C4-2B (cell line): ENCODE measurements around the gene CHST11.

ENCODE experiments used
- ZFX ChIP-seq: fragments of 450-650 bp; IDR thresholded peaks from 2 replicates; pipeline ENCODE4 v1.6.1; 2017
- TF ChIP-seq, protein P1 (sequence below): fragments of 450-650 bp; conservative IDR thresholded peaks from 2 replicates; pipeline ENCODE4 v1.5.1; 2017; ENCODE audit warnings: mild to moderate bottlenecking

DNA sequence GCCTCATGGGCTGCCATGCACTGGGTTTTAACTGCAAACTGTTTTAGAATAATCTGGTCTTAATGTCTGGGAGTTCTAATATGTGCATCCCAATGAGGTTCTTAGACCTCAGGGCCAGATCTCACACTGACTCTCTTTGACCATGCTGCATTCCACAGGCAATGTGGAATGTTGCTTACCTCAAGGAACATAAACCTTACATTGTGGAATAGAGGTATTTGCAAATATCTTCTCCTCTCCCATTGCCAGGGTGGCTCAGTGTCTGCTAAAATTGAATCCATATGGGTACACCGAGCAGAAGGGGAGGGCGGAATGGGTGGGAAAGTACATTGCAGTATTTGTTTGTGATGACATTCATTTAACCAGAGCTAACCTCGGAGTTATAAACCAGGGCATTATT lies 78.6 kb downstream of the CHST11 start:
- TF ChIP-seq, protein P1, sequence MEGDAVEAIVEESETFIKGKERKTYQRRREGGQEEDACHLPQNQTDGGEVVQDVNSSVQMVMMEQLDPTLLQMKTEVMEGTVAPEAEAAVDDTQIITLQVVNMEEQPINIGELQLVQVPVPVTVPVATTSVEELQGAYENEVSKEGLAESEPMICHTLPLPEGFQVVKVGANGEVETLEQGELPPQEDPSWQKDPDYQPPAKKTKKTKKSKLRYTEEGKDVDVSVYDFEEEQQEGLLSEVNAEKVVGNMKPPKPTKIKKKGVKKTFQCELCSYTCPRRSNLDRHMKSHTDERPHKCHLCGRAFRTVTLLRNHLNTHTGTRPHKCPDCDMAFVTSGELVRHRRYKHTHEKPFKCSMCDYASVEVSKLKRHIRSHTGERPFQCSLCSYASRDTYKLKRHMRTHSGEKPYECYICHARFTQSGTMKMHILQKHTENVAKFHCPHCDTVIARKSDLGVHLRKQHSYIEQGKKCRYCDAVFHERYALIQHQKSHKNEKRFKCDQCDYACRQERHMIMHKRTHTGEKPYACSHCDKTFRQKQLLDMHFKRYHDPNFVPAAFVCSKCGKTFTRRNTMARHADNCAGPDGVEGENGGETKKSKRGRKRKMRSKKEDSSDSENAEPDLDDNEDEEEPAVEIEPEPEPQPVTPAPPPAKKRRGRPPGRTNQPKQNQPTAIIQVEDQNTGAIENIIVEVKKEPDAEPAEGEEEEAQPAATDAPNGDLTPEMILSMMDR, result no peak
- TF ChIP-seq ZFX, result no peak
